DMS114 treated with DMSO at 0.1 percent for 48 hours (cell line): ENCODE data around the gene IFT20.
"Not testable (repeated sequence)": the region's sequence is repeated elsewhere in the genome, so short reads cannot be mapped to it uniquely, and the experiment has no call there.

ENCODE experiments used
- DNase-seq: peaks from one replicate; lab custom pipeline; 2025; ENCODE audit not compliant: unreplicated experiment; lab: John Stamatoyannopoulos, UW

The IFT20 gene

DNA sequence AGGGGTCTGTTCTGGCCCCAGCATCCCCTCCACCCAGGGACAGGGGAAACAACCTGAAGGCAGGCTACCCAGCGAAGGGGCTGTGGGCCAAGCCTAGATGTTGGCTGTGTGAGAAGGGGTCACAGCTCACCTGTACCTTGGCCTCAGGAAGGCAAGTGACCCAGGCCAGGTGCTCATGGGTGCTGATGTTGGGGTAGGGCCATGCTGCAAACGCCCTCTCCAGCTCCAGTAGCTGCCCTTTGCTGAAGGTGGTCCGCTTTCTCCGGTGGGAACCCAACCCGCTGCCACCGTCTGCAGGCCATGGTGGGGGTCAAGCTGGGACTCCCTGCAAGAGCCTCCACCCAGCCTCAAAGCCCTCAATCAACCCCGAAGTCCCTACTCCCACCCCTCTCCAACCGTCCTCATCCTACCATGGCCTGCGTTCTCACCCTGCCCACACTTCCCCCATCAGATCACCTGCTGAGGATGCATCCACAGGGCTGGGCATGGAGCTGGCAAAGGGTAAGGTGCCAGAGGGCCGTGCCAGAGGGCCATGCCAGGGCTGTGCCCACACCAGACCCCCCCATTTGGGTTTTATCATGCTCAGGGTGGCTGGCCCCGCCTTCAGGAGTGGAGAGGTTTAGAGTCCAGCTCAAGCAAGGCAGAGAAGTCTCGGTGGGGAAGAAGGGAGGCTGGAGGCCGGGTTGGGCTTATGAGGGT, 29.5 kb upstream of the IFT20 start, which contains the start of gene SEBOX:
Gene SEBOX (minus strand): TSS at position 535 of the 699 bp plus-strand sequence. CDS start 48 bp downstream, at position 487.
- DNase-seq: no peak

- no peak for DNase-seq
Measured at GRCh38 chr17:28363776-28364650, 28.7 kb upstream of the IFT20 start.

DNA sequence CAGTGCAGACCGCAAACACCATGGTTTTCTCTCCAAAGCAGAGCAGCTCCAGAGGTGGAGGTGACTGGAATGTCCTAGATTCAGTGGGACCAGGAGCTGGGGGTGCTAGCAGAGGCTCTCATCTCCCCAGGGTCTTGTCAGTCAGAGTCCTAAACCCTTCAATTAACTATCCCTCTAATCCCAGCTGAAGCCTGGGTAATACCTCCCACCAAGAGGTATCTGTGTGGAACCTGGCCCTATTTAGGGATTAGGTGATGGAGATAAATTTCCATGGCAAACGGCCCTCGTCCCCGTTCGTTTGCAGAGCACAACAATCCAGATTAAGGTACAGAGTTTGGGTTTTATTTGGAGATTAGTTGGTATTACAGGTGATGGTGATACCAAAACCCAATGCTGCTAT, 27.9 kb upstream of the IFT20 start:
- DNase-seq: no peak

DNA sequence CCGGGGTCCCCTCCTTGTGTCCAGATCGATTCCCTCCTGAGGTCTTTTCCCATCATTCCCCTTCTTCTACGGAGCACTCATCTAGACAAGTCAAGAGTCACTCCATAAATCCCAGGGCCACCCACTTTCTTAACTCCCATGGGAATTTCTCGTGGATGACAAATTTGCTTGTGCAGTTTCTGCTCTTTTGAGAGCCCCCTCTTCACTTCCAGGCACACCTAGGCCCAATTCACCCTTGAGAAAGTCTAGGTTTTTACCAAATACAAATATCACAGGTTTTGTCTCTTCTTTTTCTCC, 22.6 kb upstream of the IFT20 start:
- no peak for DNase-seq

- peak; percentile 76 for DNase-seq
Measured at GRCh38 chr17:28357061-28357900, 22.0 kb upstream of the IFT20 start, which contains the start of gene POLDIP2. POLDIP2 (minus strand) TSS chr17:28357527; CDS start chr17:28357448, 79 bp downstream.

DNA sequence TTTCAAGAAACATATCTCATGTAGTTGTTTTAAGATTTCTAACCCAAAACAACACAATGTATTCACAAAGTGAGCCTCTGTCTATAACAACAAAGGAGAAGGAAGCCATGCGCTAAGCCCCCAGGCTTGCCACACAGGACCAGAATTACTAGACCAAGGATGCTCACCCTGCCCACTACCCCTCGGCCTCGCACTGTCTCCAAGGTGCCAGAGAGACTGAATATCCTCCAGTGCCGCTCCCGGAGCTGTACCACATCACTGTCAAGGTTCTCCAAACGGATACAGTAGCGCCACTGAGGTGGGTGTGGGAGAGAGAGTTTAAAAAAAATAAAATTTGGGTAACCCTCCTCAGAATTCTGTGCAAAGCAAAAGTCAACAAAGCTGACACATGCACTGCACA, 15.0 kb upstream of the IFT20 start:
- no peak for DNase-seq

DNA sequence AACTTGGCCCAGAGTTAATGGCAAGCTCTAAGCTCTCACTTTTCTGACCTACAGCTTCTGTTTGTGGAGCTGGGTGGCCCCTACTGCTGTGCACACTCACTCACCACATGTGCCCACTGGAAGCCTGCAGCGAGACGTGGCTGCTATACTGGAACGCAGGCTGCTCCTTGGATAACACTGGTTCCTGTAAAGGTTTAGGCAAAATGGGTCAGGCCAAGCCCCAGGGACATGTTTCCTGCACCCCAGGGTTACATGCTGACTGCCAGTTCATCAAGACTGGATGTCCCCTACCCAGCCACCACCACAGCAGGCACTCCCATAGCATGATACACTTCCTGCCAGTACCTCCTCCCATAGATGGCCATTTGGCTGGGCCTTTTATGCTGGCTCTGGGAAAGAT, 13.7 kb upstream of the IFT20 start:
- no peak for DNase-seq

DNA sequence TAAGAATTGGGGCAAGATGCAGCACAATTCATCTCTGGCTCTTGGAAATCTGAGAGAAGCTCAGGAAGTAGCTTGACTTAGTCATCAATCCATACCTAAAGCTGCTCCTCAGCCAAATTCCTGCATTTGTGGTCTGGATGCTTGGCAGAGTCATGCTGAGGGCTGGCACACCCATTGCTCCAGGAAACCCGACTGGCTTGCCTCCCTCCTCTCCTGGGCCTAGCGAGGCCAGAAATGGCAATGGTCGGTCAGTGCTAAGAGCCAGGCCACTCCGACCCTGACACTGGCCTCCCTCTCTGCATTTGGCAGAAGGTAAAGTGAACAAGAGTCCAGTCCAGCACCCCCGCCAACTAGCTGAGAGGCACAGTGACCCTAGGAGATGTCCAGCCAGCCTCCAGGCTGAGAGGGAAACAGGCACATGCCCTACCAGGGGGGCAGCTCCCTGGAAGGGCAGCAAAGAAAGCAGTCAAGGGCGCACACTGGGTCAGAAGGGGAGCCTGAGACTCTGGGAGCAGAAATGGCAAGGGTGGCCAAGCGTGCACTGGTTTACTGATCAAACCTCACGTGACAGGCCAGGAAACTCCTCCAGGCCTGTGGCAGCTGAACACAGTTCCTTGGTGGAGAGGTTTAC, 12.1 kb upstream of the IFT20 start:
- no peak for DNase-seq

GRCh38 chr17:28346746-28347246, 11.5 kb upstream of the IFT20 start:
- no peak for DNase-seq

DNA sequence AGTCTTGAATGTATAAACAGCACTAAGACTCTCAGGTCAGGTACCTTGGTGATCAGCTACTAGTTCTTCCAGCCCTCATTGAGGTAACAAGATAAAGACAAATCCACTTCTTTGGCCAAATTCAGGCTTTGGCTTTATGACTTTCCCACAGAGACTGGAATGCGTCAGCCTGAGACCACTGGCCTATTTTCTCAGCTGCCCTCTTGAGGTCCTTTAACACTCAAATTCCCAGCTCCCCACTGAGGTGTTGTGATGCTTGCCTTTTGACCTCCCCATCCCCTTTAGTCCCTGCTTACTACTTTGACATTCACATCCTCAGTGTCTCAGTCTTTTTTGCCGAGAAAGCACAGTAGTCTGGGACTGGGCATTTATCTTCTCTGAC, 10.9 kb upstream of the IFT20 start:
- DNase-seq: no peak

GRCh38 chr17:28345419-28346198, 10.3 kb upstream of the IFT20 start:
- DNase-seq: no peak

DNA sequence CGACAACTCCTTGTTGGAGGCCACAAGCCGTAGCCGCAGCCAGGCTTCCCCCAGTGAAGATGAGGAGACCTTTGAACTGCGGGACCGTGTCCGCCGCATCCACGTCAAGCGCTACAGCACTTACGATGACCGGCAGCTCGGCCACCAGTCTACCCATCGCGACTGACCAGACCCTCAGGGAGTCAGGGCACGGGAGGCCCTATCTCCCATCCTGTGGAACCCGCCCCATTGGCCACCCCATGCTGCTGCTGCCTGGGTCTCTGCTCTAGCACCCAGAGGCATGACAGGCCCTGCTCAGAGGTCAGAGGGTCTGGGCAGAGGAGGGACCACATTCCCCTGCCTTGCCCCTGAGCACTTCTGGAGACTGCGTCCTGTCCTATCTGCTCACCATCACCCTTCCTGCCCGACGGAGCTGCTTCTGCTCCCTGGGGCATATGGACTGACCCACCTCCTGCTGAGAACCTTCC, 9.2 kb upstream of the IFT20 start:
- no peak for DNase-seq

DNA sequence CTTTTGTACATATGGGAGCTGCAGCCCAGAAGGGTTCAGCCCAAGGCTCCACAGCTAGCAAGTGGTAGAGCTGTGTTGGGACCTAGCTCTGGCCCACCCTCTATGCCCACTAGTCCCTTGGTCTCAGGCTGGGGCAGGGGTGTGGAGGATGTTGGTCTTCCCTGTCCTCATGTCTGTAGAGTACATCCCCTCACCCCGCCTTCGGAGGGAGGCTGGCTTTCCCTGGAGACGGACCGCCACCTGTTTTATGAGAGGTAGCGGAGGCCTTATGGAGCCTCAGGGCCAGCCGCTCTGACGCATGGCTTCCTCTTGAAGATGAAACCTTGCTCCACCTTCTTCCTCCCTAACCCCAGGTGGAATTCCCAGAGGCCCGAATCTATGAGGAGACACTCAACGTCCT, 8.7 kb upstream of the IFT20 start:
- DNase-seq: no peak

GRCh38 chr17:28343491-28343932, 8.2 kb upstream of the IFT20 start:
- DNase-seq: no peak

GRCh38 chr17:28342313-28342712, 7.0 kb upstream of the IFT20 start:
- DNase-seq: no peak

GRCh38 chr17:28341516-28341915, 6.2 kb upstream of the IFT20 start:
- DNase-seq: no peak

DNA sequence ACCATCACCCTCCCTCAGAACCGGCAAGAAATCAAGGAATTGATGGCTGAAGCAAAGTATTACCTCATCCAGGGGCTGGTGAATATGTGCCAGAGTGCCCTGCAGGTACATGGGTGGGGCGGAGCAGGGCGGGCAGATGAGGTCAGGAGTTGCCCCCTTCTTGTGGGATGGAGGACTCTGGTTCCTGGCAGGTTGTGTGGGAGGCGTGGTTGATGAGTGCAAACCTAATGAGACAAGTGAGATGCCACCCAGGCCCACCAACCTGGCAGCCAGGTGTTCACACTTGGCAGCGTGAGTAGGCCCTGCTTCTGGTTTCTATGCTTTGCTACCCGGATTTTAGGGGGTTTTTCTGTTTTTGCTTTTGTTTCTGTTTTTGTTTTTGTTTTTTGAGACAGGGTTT, 5.1 kb upstream of the IFT20 start:
- DNase-seq: no peak

DNA sequence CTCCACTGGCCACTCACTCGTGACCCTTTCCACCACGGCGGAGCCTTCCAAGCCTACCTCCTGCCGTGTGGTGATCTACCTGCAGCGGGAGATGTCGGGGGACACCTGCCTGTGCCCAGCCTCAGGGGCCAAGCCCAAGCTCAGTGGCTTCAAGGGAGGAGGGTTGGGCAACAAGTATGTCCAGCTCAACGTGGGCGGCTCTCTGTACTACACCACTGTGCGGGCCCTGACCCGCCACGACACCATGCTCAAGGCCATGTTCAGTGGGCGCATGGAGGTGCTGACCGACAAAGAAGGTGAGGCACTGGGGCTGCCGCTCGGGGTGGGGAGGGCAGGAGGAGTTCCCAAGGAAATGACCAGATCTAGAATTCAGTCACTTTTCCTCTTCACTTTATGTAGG, 4.2 kb upstream of the IFT20 start:
- no peak for DNase-seq

DNA sequence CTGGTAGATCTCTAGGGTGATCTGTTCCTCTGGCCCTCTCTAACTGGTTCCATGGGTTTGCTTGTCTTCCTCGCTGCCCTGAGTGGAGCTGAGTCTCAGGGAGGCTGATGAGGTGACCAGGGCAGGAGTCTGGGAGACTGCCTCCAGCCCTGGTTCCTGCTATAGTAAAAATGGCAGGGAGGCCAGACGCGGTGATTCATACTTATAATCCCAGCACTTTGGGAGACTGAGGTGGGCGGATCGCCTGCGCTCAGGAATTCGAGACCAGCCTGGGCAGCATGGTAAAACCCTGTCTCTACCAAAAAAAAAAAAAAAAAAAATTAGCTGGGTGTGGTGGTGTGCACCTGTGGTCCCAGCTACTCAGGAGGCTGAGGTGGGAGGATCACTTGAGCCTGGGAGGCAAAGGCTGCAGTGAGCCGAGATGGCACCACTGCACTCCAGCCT, 3.5 kb upstream of the IFT20 start:
- DNase-seq: not testable (repeated sequence)
